Measurements from ENCODE around the gene DSCAML1.

Gene DSCAML1

DNA sequence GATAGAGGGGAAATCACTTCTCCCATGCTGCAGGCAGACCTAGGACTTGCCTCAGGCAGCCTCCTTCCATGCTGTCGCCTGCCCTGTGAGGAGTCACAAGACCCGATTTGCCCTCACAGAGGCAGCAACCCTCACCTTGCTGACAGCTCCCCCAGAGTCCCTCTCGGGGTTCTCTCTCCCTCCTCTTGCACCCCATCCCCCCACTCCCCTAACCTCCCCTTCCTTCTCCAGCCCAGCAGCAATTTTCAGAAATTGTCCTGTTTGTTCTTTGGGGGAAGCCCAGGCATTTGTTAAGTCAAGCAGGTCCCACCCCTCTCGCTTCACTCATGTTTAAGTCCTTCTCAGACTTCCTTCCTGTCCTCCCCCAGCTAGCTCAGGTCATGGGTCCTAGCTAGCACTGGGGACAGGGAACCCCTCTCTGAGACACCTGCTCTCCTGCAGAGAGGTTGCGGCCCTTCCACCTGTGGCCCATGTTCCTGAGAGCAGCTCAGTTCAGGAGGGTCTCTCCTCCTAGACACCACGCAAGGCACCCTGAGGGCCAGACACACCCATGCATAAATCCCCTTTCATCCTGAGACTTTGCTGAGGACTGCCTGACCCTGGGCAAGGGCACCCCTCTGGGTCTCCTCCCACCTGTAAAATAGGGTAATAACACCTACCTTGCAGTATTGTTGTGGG, 33.8 kb upstream of the DSCAML1 start:
- DNase-seq, result no peak

DNA sequence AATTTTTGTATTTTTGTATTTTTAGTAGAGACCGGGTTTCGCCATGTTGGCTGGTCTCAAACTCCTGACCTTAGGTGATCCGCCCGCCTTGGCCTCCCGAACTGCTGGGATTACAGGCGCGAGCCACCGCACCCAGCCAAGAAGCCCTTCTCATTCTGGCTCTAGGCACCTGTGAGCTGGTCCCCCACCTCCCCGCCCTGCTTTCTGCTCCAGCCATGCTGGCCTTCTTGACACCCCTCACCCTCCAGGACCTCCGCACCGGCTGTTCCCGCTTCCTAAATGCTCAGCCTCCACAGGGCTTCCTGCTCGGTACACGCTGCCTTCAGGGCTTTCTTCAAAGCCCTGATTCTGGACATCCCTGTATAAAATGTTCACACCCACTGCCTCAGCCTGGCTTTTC, 33.1 kb upstream of the DSCAML1 start:
- DNase-seq, result no peak

DNA sequence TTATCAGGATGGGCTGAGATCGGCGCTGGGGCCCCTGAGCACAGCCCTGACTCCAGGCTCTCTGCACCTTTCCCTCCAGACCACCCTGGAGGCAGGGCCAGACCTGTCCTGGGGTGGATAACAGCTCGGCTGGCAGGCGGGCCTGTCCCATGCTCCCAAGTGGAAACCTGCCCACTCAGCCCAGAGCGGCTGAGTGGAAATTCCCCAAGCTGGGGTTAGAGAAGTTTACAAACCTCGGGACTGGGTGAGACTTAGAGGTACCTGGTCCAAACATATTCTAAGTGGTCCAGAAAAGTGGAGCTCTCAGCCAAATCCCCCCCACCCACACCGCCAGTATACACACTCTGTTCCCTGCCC, 32.3 kb upstream of the DSCAML1 start:
- no peak for DNase-seq

DNA sequence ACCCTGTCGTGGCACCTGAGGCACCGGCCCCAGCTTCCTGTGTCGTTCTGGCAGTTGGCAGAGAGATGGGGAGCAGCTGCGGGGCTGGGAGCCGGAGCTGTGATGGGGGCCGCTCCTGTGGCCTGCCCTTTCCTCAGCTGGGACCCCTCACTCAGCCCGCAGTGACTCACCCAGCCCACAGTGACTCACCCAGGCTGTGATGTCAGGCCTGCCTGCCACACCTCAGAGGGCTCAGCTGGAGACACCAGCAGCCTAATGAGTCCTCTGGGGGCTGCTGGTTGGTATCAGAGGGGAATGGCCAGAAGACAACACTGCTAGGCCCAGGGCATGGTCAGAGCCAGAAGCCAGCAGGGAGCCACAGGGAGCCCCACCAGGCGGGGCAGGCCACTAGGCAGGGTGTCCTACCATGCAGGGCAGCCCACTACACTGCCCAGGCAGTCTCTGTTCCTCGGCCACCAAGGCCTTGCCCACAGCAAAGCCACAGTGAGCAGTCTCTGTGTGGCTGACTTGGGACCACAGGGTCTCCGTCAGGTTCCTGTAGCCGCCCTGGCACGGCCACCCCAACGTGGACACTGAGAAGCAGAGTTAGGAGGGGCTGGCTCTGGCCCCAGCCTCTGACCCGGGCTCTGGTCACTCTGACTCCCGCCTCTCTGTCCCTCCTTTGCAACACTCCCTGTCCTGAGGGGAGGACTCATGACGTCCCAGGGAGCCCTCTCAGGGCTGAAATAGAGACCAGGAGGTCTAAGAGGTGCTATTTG, 31.8 kb upstream of the DSCAML1 start:
- DNase-seq, result peak; percentile 63

DNA sequence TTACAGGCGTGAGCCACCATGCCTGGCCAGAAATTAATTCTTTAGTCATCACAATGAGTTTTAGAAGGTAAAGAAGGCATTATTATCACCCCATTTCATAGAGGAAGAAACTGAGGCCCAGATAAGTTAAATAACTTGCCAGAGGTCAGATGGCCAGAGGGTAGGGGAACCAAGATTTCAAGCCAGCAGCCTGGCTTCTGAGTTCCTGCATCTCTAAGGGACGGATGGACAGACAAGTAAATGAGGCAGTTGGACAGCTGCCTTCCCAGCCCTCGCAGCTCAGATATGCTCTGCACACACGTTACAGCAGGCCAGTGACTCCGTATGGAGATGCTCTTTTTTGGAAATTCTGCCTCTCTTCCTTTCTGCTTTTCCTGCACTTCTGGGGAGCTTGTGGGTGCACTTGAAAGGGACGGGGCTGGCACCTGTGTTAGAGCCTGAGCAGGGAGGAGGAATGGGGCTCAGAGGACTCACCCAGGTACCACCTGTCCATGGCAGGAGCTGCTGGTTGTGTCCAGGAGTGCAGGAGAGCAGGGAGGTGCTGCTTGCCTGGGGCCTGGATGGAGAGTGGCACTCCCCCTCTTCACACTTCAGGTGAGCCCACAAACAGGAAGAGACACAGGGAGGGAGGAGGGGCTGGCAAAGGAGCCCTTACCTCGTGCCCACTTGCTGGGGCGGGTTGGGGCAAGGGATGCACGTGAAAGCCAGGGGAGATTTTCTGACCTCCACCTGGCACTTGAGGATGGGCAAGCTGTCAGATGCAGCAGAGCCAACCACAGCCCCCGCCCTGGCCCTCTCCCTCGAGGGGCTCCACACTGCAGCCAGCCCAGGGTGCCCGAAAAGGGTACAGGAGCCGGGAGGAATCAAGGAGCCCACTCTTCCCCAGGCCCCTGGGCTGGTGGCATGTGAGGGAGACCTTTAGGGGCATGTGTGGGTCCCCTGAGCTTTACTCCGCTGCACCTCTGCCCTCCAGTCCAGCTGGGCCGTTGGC, 30.8 kb upstream of the DSCAML1 start:
- no peak for DNase-seq

DNA sequence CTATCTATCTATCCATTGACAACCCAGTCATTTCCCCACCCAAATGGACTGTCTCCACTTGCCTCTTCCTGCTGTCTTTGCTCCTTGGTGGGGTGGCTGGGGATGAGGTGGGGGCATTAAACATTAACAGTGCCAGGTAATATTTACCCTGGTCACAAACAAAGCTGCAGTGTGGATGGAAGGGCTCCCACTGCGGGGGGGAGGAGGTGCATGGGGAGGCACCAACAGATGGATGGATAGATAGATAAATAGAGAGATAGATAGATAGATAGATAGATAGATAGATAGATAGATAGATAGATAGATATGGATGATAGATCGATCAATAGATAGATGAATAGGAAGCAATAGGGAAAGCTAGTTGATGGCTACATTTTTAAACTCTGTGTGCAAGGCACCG, 29.8 kb upstream of the DSCAML1 start:
- DNase-seq, result no peak

DNA sequence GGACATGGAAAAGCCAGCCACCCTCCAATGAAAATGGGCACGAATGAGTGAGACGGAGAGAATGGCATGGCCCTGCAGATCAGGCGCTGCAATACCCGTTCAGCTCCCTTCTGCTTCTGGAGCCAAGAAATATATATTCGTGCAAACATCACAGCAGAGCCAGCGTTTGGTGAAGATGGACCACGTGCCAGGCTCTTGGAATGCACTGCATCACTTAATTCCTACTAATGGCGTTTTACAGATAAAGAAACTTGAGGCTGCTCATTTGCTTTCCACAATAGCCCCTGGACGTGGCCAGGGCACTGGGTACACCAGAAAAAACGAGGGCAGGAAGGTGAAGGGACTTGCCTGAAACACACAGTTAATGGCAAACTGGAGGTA, 29.2 kb upstream of the DSCAML1 start:
- DNase-seq, result no peak

DNA sequence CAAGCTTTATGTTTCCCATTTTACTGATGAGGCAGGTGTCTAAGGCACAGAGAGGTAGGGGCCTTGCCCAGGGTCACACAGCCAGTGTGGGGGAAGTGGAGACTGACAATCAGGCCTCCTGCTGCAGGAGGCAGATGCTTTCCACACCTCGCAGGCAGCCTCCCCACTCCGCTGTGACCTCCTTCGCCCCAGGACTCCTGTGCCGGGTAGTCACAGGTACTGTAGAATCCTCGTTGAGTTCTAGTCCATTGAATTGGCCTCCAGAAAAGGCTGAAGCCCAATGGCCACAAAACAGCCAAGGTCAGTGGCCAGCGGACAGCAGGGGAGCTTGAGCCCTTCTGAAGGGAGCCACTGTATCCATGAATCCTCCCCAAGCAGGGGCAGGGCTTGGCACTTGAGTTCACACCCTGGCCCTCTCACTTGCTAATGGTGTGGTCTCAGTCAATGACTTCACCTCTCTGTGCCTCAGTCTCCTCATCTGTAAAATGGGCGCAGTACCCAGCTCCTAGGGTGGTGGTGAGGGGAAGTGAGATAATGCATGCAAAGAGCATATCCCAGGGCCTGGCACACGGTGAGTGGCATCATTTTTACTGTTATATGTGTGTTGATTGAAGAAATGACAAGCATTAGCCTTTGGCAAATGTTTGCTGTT, 28.6 kb upstream of the DSCAML1 start:
- DNase-seq, result no peak

DNA sequence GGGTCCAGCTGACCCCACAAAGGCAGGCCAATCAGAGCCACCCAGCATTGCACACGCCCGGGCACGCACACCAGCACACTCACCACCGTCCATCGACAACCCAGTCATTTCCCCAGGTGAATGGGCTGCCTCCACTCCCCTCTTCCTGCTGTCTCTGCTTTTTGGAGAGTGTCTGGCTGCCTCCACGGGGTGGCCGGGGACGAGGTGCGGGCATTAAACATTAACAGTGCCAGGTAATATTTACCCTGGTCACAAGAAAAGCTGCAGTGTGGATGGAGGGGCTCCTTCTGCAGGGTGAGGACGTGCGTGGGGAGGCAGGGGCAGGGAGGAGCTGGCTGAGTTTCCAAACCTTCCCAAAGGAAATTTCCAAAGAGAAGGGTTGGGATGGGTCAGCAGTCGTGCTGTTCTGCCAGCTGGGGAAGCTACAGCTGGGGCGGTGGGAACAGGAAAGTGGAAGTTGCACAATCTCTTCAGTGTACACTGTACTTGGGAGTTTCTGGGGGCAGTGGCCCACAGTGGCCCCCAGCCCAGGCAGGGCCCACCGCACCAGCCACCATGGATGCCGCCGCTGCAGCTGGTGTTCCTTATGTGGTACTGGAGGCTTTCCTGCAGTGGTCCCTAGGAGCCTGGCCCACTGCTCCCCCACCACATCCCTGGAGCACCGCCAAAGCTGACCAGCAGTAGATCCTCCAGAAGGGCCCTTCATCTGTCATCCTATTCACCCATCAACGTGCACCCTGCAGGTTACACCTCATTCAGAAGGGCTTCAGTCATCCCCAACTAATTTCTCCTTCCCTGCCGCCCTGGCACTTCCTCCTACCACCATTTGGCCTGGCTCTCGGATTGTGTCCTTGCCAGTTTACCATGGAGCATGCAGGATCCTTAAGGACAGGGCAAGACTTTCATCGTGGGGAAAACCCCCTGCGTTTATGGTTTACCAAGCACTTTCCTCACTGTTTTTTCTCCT, 27.8 kb upstream of the DSCAML1 start, which contains the start of gene FXYD2:
Gene FXYD2 (minus strand): TSS at position 174 of the 967 bp plus-strand sequence. CDS start 66 bp downstream, at position 108.
- no peak for DNase-seq

DNA sequence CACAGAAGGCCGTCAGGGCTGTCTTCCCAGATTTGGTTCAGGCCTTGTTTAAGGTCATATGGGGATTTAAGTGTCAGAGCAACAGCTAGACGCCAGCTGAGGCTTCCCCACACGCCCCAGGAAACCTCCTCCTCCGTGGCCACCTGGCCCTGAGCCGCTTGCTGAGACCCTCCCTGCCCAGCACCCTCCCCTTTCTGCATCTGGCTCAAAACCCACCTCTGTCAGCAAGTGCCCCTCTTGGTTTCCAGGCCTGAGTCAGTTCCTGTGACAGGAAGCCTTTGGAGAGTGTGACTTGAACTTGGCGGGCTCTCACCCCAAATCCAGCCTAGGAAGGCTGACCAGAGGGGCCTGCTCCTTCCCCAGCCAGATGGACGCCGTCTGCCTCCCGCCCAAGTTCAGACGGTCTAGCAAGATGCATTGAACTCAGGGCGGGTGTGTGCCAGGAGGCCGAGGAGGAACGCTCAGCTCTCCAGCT, 27.0 kb upstream of the DSCAML1 start:
- DNase-seq, result no peak

DNA sequence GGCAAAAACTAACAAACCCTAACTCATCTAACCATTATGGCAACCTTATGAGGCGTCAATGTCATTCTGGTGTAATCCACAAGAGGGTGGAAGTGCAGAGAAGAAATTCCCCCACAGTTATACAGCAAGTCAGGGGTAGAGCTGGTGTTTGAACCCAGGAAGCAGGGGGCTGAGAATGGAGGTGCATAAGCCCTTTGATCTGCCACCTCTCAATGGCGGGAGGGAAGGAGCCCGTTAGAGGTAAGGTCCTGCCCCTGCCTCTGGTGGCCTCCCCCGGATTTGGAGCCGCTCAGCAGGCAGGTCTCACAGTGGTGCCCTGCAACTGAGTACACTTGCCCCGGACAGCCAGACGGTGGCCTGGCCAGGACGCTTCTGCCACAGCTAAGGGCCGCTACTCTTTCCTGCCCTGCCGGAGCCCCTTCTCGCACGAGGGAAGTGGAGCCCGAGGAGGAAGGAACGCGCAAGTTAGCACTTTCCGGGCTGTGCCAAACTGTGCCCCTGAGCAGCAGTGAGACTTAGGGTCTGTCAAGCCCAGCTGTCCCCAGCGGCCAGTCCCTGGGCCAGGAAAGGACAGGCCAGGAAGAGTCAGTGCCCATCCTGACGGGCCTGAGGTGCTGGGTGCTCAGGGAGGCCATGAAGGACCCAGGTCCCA, 26.4 kb upstream of the DSCAML1 start:
- no peak for DNase-seq

DNA sequence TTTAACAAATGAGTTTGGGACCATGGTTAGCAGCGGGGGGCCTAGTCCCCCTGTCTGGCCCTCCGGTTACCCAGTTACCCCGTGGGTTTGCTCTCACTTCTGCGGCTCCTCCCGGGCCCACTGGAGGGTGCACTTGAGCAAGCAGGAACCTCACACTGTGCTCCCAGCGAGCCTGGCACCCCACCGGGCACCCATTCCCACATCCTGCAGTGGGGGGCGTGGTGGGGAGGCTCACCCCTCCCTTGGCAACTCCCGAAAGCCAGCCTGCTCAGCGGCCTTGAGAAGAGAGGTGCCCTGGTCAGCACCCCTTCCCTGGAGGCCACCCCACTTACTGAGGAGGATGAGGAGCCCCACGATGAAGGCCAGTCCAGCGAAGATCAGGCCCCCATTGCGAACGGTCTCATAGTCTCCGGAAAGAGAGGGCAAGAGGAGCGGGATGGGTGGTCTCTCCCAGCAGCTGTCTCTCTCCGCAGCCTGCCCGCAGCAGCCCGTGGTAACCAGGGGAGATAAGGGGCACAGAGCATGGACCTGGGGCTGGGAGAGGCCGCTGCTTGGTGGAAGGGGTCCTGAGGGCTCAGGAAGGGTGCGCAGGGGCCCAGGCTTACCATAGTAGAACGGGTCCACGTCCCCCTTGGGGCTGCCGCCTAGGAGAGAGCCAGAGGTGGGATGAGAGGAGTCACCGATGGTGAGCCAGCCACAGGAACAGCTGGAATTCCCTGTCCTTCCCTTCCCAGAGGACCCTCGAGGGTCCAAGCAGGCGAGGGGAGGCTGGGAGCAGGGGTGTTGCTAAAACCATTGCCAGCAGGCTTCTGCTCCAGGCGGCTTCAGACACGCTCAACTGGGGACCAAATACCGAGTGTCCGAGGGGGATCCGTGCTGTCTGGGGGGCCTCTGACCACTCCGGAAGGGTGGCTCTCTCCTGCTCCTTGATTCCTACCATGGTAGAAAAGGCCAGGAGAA, 25.3 kb upstream of the DSCAML1 start:
- peak; percentile 25 for DNase-seq

DNA sequence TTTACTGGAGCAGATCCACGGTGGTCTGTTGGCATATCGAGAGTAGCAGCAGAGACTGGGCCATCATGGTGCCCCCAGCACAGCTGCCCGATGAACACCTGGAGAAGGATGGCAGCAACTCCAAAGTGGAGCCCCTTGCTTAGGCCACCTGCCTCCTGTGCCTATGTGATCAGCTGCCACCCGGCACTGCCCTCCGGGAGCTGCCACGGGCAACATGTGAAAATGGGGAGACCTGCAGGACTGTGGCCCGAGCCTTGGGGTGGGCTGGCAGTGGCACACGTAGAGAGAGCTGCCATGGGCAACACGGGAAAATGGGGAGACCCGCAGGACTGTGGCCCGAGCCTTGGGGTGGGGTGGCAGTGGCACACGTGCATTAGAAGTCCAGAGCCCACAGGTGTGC, 24.4 kb upstream of the DSCAML1 start:
- no peak for DNase-seq

DNA sequence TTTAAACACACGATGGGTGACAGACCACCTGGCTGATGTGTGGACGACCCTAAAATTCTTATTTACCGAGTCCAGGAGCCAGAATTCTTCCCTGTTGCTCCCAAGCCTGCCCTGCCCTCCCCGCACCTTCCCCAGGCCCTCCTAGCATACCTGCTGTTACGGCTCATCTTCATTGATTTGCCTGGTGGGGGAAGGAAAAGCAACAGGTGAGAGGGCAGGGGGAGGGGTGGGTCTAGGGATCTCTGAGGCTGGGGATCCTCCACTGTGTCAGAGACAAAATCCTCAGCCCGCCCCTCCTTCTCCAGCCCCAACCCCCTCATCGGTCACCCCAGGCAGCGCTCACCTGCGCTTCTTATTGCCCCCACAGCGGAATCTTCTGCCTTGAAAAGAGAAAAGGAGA, 23.5 kb upstream of the DSCAML1 start:
- no peak for DNase-seq

DNA sequence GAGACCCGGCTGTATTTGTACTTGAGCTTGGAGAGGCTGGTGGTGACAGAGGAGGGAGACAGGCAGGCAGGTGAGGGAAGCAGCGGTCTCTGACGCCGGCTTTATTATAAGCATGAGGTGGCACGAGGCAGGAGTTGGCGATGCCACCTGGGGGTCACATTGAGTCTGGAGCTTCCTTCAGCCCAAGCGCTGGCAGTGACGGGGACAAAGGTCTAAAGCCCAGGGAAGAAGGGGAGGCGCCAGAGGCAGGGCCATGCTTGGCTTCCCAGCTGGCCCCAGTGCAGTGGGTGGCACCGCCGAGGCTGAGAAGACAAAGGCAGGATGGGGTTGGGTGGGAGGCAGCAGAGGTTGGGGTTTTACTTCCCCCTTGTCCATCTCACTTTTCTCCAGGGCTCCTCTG, 23.1 kb upstream of the DSCAML1 start:
- no peak for DNase-seq

DNA sequence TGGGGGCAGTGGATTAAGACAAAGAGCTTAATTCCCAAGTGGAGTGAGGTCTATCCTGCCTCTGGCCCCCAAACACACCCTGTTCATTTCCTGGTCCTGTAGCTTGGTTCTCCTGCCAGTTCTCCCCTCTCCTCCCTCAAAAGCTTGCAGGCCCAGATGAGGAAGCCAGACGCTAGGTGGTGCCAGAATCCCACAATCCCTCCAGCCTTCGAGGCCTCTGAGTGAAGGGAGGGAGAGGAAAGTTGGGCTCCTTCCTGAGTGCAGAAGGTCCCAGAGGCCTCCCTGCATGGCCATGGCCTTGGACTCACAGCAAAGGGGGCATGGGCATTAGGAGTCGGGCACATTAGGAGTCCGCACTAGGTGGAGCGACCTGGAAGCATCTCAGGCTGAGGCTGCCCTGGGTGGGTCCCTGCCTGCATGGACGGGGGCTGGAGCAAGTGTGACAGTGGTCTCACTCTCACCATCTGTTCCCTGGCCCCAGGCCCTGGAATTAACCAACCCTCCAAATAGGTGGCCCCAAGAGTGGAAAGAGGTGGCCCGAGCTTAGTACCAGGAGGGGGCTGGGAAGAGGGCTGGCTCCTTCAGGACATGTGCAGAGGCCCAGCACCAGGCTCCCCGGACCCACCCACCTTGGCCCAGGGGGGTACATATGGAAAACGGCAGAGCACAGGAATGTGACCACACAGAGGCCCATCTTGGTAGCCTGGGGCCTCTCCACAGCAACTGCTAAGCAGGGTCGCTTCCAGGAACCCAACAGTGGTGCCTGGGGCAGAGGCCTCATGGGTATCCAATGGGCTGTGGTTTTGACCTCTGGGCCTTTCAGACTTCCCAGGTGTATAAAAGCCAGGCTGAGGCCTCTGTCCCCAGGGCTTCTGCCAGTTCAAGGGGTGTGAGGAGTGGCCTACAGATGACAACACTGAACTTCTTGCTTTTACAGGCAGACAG, 22.4 kb upstream of the DSCAML1 start:
- DNase-seq, result peak; percentile 74

DNA sequence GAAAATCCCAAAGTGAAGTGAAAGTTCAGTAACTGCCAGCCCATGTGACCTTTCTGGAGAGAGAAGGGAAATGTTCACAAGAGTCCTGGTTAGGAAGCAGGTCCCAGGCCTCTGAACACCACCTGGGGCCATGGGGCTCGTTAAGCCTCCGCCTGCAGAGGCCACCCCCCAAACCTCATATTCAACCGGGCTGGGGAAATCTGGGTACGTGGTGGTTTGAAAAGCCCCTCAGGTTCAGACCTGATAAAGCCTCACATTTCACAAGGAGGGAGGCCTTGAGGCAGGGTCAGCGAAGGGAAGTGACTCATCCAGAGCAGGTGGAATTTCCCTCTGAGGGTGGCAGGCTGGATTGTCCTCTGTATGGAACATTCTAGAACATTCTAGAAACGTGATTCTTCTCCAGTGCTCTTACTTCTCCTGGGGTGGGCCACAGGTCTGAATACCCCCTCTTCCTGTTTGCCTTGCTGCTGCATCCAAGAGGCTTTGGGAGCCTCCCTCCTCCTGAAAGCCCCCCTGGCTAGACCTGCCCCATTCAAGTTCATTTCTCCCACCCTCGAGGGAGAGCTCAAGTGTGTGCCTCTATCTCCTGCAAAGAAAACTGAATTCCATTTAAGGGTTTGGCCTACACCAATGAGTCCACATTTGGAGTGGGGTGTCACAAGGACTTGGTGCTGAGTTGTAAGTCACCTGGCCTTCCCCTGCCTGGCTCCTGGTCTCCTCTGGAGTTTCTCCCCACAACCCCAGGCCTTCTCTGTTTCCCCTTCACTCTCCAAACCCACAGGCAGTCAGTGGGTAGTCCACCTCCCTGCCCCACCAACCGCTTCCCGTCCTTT, 21.2 kb upstream of the DSCAML1 start:
- DNase-seq, result no peak
